ENCODE results near the gene CNOT4. TPM values are rescaled to one million over a fixed set of nuclear protein-coding genes. Genes with fewer than 3 reads are reported as not detected.

CNOT4 gene
- total and polyA plus RNA-seq, 2 of the 8 experiments (the other 6 are each of a cell fraction or from before 2014, with no cell fraction given), result 10.9 to 25.8 TPM

- TF ChIP-seq CHD7 (IDR thresholded peaks at IDR 0.05; ENCODE audit: insufficient replicate concordance, low read length) (no peak), RAD21 (IDR thresholded peaks at IDR 0.05 in 1 of 2, conservative IDR thresholded peaks at IDR 0.05 in 1 of 2; ENCODE audit: low read depth in 2 of 2, low read length in 2 of 2) (peak; percentile 81 to 82)
Measured at GRCh38 chr7:135512135-135512887, 2.4 kb upstream of the CNOT4 start (continued).
